Vagina (tissue), 2 donors: Measurements from ENCODE around the gene PRTN3.

Experiments used
- CTCF ChIP-seq, 3 experiments: fragments of 450-650 bp in 2 of 3; fragments of 200-600 bp in 1 of 3; sonication (generic) in 1 of 3; IDR thresholded peaks; one replicate each; pipeline ENCODE4 v1.5.1; 2017 to 2019; ENCODE audit warnings: antibody characterized with exemption in 3 of 3, mild to moderate bottlenecking in 2 of 3, moderate library complexity in 2 of 3
- POLR2AphosphoS5 ChIP-seq, 2 donors: sonication (generic); formaldehyde crosslinking; IDR thresholded peaks; one replicate each; pipeline ENCODE4 v1.9.0; 2017; ENCODE audit warnings: antibody characterized with exemption in 2 of 2, mild to moderate bottlenecking in 2 of 2, low read depth in 1 of 2; ENCODE audit not compliant: insufficient read depth in 1 of 2

- no peak for TF ChIP-seq CTCF (IDR thresholded peaks at IDR 0.05)
- peak in 1 of 2 donors; percentile 92 for TF ChIP-seq POLR2AphosphoS5 (IDR thresholded peaks at IDR 0.05; ENCODE audit: insufficient read depth in 1 of 2, low read depth in 1 of 2)
These were observed 18.4 kb downstream of the PRTN3 start, which contains the start of gene CFD for GRCh38 chr19:858868-859843.
